Panc1 (cell line): ENCODE results near the gene MRPL20. TPM values are rescaled to one million over a fixed set of nuclear protein-coding genes. Genes with fewer than 3 reads are reported as not detected.

Experiments used
- ATAC-seq: fragments of 200-7000 bp; cut with Tn5 transposase; 2 replicates; pipeline ENCODE4 v1.9.1; 2020; ENCODE audit warnings: mild to moderate bottlenecking, moderate library complexity
- BruUV-seq: library from RNA; stranded (reverse); fragments of 400-500 nt; replicated peaks from 2 replicates; lab custom pipeline; 2021; lab: Mats Ljungman, UMichigan
- CTCF ChIA-PET: fragments of 300-600 bp; sonication (Branson Sonifier 250); formaldehyde crosslinking; loops from one replicate; lab custom pipeline; 2022; ENCODE audit warnings: antibody characterized with exemption; lab: Charles Lee
- POLR2A ChIA-PET: fragments of 300-600 bp; sonication (Branson Sonifier 250); formaldehyde crosslinking; loops from one replicate; lab custom pipeline; 2022; ENCODE audit warnings: antibody characterized with exemption; lab: Charles Lee
- DNase-seq: peaks from one replicate; pipeline ENCODE4 v3.0.0-alpha.2; 2010; ENCODE audit warnings: low read depth, low spot score
- H3K27ac ChIP-seq: 2 replicates; pipeline ENCODE4 v1.5.1; 2011; ENCODE audit warnings: mild to moderate bottlenecking, low read length, inconsistent platforms
- H3K27me3 ChIP-seq: fragments of 200-500 bp; sonication (Bioruptor generic); 2 replicates; pipeline ENCODE4 v1.6.0; 2014; ENCODE audit warnings: low read length, inconsistent platforms; ENCODE audit not compliant: control insufficient read depth, insufficient read depth
- H3K36me3 ChIP-seq: fragments of 200-500 bp; sonication (Bioruptor generic); 2 replicates; pipeline ENCODE4 v1.5.1; 2014; ENCODE audit warnings: inconsistent platforms, mild to moderate bottlenecking, low read length, moderate library complexity; ENCODE audit not compliant: control insufficient read depth, insufficient read depth
- H3K4me1 ChIP-seq: 2 replicates; pipeline ENCODE4 v1.5.1; 2011; ENCODE audit warnings: inconsistent platforms, mild to moderate bottlenecking, low read length, moderate library complexity; ENCODE audit not compliant: control insufficient read depth, insufficient read depth
- H3K4me3 ChIP-seq, 2 experiments: 2 replicates each; pipeline ENCODE4 v1.5.1; 2011 to 2012; ENCODE audit warnings: low read depth in 2 of 2, low read length in 2 of 2, mild to moderate bottlenecking in 2 of 2, inconsistent platforms in 1 of 2, moderate library complexity in 1 of 2
- H3K9me3 ChIP-seq: fragments of 200-500 bp; sonication (Bioruptor generic); 2 replicates; pipeline ENCODE4 v1.5.1; 2014; ENCODE audit warnings: low read depth, mild to moderate bottlenecking, inconsistent platforms, low read length, moderate library complexity; ENCODE audit not compliant: control insufficient read depth, insufficient read depth
- POLR2AphosphoS5 ChIP-seq: IDR thresholded peaks from 2 replicates; pipeline ENCODE4 v1.6.1; 2012; ENCODE audit warnings: mild to moderate bottlenecking, low read depth, low read length, moderate library complexity
- SIN3A ChIP-seq: IDR thresholded peaks from 2 replicates; pipeline ENCODE4 v1.6.1; 2012; ENCODE audit warnings: low read depth, mild to moderate bottlenecking, low read length, moderate library complexity, borderline replicate concordance; ENCODE audit not compliant: insufficient read depth
- TCF7L2 ChIP-seq: IDR thresholded peaks from 2 replicates; pipeline ENCODE4 v1.6.1; 2011; ENCODE audit warnings: mild to moderate bottlenecking, low read depth, low read length, inconsistent platforms
- in situ Hi-C: cut with HindIII; loops from 2 replicates; pipeline ENCODE4 v1.10.0; 2016; ENCODE audit warnings: low sequenced_read_pairs, low pct_unique_long_range_greater_than_20kb
- intact Hi-C: fragments of 100-400 bp; cut with micrococcal nuclease; formaldehyde crosslinking; loops from one replicate; pipeline ENCODE4 v1.10.0; 2022; ENCODE audit not compliant: unreplicated experiment
- total RNA-seq: library from RNA; stranded (reverse); gene quantifications from one replicate; pipeline ENCODE4 v1.2.1, GENCODE V29; 2021; ENCODE audit not compliant: unreplicated experiment
- TF ChIP-seq, protein P1 (sequence below), 2 experiments: IDR thresholded peaks; 2 replicates each; pipeline ENCODE4 v1.6.1; 2011 to 2012; ENCODE audit warnings: low read depth in 2 of 2, control low read depth in 1 of 2, low read length in 1 of 2, mild to moderate bottlenecking in 1 of 2, moderate library complexity in 1 of 2; ENCODE audit not compliant: insufficient read depth in 1 of 2
- TF ChIP-seq, protein P2 (sequence below): fragments of 450-650 bp; IDR thresholded peaks from 2 replicates; pipeline ENCODE4 v1.5.1; 2017; ENCODE audit warnings: mild to moderate bottlenecking

Gene MRPL20
- total RNA-seq, 1 experiment from 2014 or later, result 196 TPM

DNA sequence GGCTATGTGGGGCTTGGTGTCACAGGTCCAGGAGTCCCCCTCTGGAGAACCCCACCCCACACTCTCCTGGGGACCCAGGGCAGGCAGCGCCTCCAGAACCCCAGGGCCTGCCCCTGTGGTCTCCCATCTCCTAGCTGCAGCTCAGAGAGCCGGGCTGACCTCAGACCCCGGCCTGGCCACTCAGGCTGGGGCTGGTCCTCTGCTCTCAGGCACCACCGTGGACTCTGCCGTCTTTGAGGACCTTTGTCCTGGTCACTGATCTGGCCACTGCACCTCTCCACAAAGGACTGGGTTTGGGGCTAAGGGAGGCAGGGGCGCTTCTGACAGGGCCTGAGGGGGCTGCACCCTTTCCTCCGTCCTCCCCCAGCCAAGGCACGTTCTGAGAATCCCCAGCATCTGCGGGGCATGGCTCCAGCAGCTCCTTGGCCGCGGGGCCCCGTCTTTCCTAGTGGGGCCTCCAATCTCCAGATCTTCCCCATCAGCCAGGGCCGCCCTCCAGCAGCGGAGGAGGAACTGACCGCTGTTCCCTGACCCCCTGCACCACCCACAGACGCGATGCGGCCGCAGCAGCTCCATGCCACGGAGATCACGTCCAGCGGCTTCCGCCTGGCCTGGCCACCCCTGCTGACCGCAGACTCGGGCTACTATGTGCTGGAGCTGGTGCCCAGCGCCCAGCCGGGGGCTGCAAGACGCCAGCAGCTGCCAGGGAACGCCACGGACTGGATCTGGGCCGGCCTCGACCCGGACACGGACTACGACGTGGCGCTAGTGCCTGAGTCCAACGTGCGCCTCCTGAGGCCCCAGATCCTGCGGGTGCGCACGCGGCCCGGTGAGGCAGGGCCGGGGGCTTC lies 31.7 kb upstream of the MRPL20 start:
- POLR2A ChIA-PET, result interaction anchor here (1.1 kb wide), 1 partner anchor 8 kb away, joined by 3 read pairs; no protein-coding TSS in a partner anchor
- TF ChIP-seq, protein P1, sequence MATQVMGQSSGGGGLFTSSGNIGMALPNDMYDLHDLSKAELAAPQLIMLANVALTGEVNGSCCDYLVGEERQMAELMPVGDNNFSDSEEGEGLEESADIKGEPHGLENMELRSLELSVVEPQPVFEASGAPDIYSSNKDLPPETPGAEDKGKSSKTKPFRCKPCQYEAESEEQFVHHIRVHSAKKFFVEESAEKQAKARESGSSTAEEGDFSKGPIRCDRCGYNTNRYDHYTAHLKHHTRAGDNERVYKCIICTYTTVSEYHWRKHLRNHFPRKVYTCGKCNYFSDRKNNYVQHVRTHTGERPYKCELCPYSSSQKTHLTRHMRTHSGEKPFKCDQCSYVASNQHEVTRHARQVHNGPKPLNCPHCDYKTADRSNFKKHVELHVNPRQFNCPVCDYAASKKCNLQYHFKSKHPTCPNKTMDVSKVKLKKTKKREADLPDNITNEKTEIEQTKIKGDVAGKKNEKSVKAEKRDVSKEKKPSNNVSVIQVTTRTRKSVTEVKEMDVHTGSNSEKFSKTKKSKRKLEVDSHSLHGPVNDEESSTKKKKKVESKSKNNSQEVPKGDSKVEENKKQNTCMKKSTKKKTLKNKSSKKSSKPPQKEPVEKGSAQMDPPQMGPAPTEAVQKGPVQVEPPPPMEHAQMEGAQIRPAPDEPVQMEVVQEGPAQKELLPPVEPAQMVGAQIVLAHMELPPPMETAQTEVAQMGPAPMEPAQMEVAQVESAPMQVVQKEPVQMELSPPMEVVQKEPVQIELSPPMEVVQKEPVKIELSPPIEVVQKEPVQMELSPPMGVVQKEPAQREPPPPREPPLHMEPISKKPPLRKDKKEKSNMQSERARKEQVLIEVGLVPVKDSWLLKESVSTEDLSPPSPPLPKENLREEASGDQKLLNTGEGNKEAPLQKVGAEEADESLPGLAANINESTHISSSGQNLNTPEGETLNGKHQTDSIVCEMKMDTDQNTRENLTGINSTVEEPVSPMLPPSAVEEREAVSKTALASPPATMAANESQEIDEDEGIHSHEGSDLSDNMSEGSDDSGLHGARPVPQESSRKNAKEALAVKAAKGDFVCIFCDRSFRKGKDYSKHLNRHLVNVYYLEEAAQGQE (IDR thresholded peaks at IDR 0.05; ENCODE audit: insufficient read depth in 1 of 2, low read depth in 2 of 2, low read length in 1 of 2), result no peak
- TF ChIP-seq TCF7L2 (no peak), POLR2AphosphoS5 (no peak), SIN3A (no peak)
- TF ChIP-seq, protein P2, sequence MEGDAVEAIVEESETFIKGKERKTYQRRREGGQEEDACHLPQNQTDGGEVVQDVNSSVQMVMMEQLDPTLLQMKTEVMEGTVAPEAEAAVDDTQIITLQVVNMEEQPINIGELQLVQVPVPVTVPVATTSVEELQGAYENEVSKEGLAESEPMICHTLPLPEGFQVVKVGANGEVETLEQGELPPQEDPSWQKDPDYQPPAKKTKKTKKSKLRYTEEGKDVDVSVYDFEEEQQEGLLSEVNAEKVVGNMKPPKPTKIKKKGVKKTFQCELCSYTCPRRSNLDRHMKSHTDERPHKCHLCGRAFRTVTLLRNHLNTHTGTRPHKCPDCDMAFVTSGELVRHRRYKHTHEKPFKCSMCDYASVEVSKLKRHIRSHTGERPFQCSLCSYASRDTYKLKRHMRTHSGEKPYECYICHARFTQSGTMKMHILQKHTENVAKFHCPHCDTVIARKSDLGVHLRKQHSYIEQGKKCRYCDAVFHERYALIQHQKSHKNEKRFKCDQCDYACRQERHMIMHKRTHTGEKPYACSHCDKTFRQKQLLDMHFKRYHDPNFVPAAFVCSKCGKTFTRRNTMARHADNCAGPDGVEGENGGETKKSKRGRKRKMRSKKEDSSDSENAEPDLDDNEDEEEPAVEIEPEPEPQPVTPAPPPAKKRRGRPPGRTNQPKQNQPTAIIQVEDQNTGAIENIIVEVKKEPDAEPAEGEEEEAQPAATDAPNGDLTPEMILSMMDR, result no peak
- Histone ChIP-seq H3K4me3 (peak overlapping the region; percentile 76 to 87), H3K4me1 (peaks cover 54% of the 10 kb centered on the region), H3K27me3 (no peaks in the 10 kb centered on the region), H3K36me3 (peaks cover 2% of the 10 kb centered on the region; the same call in 1 of the 2 replicates), H3K9me3 (no peaks in the 10 kb centered on the region), H3K27ac (peak overlapping the region; percentile 94)
- CTCF ChIA-PET, result no interaction called here
- in situ Hi-C loops (no loop called here), intact Hi-C loops (loop anchor here (5.0 kb wide), 1 partner anchor 36 kb away; no protein-coding TSS in a partner anchor)
- no peak for DNase-seq
- ATAC-seq, result no peak
- BruUV-seq, result no TSS peak

DNA sequence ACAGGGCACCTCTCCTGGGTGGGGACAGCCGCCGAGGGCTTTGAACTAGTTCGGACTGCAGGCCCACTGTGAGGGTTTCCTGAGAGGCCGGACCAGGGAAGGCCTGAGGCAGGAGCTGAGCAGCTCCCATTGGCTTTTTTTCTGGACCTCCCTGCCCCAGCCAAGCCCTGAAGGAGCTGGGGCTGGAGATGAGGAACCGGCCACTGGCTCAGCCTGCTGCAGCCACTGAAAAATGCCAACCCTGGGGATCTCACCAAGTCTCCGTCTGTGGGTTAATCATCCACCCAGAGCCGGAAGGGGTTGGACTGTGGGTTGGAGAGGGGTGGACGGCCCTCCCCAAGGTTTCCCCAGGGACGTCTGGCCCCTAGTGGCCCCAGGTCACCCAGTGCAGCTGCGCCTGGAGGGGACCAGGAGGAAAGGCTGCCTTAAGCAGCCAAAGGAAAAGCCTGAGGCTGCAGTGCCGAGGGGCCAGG lies 30.8 kb upstream of the MRPL20 start:
- H3K4me3 ChIP-seq, result peak overlapping the region; percentile 76 to 87
- H3K9me3 ChIP-seq, result no peaks in the 10 kb centered on the region
- peaks cover 59% of the 10 kb centered on the region for H3K4me1 ChIP-seq
- no peak for ATAC-seq
- TF ChIP-seq POLR2AphosphoS5 (no peak), SIN3A (no peak), TCF7L2 (no peak)
- TF ChIP-seq, protein P1 (IDR thresholded peaks at IDR 0.05; ENCODE audit: insufficient read depth in 1 of 2, low read depth in 2 of 2, low read length in 1 of 2), result no peak
- TF ChIP-seq, protein P2, result no peak
- no peaks in the 10 kb centered on the region for H3K27me3 ChIP-seq
- H3K36me3 ChIP-seq, result peaks cover 2% of the 10 kb centered on the region; the same call in 1 of the 2 replicates
- CTCF ChIA-PET, result interaction anchor here (0.6 kb wide), 1 partner anchor 11 kb away, joined by 3 read pairs; no protein-coding TSS in a partner anchor
- intact Hi-C loops (loop anchor here (5.0 kb wide), 1 partner anchor 36 kb away; no protein-coding TSS in a partner anchor), in situ Hi-C loops (no loop called here)
- POLR2A ChIA-PET, result no interaction called here
- DNase-seq, result no peak
- BruUV-seq, result no TSS peak
- peak overlapping the region; percentile 94 for H3K27ac ChIP-seq
